Gastrocnemius medialis (tissue), 4 donors: ENCODE measurements around the gene FCGR3A.

ENCODE experiments used
- CTCF ChIP-seq, 5 experiments: fragments of 450-650 bp in 3 of 5; fragments of 200-600 bp in 2 of 5; sonication (generic) in 2 of 5; IDR thresholded peaks in 4 of 5; conservative IDR thresholded peaks in 1 of 5; 1 replicate in 4 of 5; 2 replicates in 1 of 5; pipeline ENCODE4 v1.5.1; 2016 to 2019; ENCODE audit warnings: antibody characterized with exemption in 5 of 5, mild to moderate bottlenecking in 3 of 5, moderate library complexity in 3 of 5
- POLR2A ChIP-seq, 2 donors: fragments of 450-650 bp; IDR thresholded peaks; one replicate each; pipeline ENCODE4 v1.6.1; 2017; ENCODE audit warnings: antibody characterized with exemption in 2 of 2, mild to moderate bottlenecking in 2 of 2, moderate library complexity in 2 of 2

- TF ChIP-seq CTCF (IDR thresholded peaks at IDR 0.05 in 4 of 5, conservative IDR thresholded peaks at IDR 0.05 in 1 of 5) (no peak), POLR2A (IDR thresholded peaks at IDR 0.05) (no peak)
Measured at GRCh38 chr1:161505686-161506085, 43.9 kb downstream of the FCGR3A start.
